Measurements from ENCODE around the gene USP37.

Gene USP37

DNA sequence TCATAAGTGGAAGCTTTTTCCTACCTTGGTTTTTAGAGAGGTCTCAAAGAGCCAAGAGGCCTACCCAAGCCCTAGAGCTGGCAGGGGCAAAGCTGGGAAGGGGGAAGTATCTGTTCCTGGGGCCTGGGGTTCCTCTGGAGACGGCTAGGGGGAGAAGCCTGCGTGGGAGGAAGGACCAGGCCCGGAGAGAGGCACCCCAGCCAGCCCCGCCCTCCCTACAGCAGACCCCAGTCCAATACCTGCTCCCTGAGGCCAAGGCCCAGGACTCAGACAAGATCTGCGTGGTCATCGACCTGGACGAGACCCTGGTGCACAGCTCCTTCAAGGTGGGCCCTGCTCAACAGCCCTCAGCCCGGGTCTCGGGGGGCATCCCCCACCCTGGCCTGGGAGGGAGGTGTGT, 166.3 kb downstream of the USP37 start:
- DNase-seq: no peak

GRCh38 chr2:218400930-218401881, 166.9 kb downstream of the USP37 start:
- DNase-seq: no peak

Measured in midbrain (tissue), 1 donor.